GM18508 (cell line): ENCODE measurements around the gene PDE4B.
A peak's percentile ranks its signal among the peaks of the same experiment; 100 is the strongest.

Source experiments
- ATAC-seq: cut with Tn5 transposase; IDR thresholded peaks from one replicate; pipeline ENCODE4 v1.9.1; 2021; ENCODE audit warnings: moderate number of reproducible peaks; ENCODE audit not compliant: insufficient read depth, unreplicated experiment

PDE4B gene

DNA sequence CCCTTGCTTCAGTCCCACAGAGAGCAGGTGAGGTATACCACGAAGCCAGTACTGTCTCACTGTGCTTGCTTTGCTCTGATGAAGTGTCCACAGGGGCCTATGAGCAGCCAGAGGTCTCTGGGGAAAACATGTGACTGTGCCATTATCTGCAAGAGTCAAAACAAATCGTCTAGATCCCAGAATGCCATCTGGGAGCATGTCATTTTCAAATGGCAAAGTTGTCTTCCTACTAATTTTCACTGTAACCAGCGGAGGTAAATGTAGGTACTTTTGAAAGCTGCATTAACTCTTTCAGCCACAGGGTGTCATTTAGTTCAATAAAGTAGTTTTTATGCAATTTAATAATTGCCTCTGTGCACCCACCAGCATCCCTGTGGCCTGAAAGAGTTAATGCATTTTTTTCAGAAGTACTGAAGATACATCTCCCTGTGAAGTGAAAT, 567.6 kb downstream of the PDE4B start:
- ATAC-seq: no peak

DNA sequence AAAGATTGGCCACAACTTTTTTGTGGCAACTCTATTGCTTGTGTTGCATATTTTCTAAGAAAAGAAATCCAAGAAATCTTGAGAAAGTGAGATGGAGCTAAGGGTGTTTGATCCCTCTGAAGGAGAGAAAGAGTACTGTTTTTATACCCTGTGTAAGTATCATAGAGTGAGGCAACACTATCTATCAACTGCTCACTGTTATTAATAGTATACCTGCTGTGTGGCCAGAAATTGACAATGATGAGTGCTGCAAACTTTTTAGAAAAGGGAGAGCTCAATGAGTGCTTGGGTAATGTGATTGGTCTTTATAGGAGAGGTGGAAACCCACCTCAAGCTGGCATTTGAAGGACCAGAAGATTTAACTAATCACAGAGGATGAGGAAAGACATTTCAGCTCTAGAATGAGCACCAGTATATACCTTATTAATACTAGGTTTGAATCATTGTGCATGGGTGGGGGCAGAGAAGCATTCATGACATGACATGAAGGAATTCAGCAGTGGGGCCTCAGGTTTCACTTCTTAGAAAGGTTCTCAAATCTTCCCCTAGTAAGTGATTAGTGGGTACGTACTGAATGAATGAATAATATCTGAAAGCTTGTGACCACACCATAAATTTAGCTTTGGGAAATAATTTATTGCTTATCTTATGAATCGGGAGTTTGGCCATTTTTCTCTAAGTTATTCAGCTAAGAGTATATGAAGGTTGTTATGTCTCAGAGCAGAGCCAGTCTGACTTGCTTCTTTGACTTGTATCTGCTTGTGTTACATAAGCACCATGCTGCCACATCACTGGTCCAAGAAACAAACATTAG, 572.1 kb downstream of the PDE4B start:
- ATAC-seq: peak; percentile 51

DNA sequence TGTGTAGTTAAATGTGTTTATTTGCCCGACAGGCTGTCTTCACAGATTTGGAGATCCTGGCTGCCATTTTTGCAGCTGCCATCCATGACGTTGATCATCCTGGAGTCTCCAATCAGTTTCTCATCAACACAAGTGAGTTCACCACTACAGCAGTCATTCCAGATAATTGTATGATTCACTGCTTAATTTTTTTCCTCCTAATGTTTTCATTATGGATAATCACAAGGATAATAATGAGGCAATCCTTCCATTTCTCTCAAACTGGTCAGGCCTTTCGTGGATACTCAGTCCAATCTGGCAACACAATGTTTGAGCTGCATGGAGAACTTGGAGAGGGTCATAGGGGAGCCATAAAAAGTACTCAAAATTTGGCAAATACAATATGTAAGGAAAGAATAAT, 572.9 kb downstream of the PDE4B start:
- ATAC-seq: no peak

DNA sequence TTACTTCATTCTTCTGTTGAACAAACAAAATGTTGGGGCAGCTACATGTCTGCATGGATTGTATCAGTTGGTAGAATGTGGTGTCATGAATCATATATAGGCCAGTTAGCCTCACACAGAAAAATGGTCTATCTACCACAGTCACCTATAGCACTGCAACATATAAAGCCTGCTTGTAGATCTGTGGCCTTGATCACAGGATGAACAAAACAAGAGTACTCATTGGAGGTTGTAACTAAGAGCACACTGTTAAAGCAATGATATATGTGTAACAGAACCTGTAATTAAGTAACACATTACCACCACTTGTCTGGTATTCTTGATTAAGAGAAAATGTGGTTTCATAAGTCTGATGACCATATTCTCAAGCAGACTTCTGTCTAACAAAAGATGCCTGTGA, 573.9 kb downstream of the PDE4B start:
- no peak for ATAC-seq

DNA sequence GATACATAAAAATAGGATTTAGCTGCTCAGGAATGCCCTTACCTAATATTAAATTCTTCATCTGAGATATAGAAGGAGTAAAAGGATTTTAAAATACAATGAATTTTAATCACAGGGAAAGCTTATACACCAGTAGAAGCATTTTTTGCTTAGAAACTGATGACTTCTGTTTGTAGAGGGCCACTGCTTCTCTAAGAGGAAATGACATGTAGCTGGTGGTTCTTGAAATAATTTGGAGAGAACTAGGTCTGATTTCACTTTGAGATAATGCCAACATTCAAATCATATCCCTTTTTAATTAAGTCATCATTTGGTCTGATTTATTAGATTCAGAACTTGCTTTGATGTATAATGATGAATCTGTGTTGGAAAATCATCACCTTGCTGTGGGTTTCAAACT, 574.7 kb downstream of the PDE4B start:
- no peak for ATAC-seq

DNA sequence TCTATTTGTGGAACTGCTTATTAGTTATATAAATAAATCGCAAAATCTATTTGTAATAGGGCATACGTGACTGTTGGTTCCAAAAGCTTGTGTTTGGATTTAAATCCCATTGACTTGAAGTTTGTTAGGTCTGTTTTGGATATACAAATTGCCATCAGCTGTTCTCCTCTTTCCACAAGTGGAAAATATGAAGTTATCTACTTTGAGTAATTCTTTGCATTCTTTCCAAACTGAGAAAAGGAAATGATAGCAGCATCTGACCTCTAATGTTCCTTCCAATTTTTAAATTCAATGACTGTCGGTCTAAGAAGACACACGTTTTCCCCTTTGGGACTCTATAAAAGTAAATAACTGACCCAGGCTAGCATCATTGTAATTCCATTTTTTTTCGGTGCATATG, 575.6 kb downstream of the PDE4B start:
- no peak for ATAC-seq

DNA sequence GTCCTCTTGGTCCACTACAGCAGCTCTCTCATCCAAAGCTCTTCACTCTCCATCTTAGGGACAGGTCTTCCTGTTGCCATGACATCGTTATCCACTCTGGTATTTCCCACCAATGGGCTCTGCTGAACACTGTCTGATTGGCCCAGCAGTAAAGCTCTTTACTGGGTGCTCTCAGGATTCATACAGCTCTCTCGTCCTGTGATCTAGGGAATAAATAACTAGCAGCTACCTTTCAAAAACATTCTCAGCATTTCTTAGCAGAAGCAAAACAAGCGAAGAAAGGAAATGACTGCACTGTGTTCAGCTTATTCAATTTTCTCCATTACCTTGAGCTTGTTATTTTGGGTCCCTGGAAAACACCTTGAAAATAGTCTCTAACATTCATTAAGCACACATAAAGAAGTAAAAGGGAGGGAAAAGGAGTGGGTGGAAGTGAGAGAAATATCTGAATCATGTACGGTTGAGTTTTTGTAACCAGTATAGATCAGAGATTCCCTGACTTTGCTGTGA, 577.8 kb downstream of the PDE4B start:
- no peak for ATAC-seq

DNA sequence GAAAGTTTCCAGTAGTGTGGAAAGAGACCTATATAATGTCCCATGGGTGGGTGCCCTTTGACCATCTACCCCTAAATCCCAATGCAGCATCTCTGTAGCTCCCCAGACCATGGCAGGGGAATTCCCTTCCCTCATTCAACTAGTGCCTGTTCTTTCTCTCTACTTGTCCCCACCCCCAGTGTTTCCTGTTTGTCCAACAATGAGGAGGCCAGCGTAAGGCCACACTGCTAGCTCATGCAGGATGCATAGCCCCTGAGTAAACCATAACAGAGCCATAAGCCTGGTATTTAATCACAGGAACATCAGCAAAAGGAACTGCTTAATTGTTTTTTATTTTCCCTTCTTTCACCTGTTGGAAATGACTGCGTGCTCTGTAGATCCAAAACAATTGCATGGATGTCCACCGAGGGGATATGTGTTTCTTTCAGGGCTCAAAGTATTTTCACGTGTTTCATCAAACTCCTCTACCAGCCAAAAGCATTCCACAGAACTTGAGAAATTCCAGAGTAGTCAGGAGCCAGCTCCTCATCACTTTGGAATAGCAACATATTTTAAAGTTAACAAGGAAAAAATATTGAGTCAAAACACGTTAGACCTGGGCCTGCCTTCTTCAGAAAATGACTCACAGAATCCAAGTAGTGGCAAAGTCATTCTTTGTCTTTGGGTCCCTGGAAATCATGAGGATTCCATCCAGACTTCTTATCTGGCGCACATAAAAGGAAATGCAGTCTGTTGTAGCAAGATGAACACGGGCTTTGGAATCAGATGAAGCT, 578.7 kb downstream of the PDE4B start:
- peak; percentile 23 for ATAC-seq

DNA sequence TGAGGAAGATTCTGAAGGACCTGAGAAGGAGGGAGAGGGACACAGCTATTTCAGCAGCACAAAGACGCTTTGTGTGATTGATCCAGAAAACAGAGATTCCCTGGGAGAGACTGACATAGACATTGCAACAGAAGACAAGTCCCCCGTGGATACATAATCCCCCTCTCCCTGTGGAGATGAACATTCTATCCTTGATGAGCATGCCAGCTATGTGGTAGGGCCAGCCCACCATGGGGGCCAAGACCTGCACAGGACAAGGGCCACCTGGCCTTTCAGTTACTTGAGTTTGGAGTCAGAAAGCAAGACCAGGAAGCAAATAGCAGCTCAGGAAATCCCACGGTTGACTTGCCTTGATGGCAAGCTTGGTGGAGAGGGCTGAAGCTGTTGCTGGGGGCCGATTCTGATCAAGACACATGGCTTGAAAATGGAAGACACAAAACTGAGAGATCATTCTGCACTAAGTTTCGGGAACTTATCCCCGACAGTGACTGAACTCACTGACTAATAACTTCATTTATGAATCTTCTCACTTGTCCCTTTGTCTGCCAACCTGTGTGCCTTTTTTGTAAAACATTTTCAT, 579.9 kb downstream of the PDE4B start:
- no peak for ATAC-seq

DNA sequence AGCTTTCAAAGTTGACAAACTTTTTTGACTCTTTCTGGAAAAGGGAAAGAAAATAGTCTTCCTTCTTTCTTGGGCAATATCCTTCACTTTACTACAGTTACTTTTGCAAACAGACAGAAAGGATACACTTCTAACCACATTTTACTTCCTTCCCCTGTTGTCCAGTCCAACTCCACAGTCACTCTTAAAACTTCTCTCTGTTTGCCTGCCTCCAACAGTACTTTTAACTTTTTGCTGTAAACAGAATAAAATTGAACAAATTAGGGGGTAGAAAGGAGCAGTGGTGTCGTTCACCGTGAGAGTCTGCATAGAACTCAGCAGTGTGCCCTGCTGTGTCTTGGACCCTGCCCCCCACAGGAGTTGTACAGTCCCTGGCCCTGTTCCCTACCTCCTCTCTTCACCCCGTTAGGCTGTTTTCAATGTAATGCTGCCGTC, 580.5 kb downstream of the PDE4B start:
- no peak for ATAC-seq

DNA sequence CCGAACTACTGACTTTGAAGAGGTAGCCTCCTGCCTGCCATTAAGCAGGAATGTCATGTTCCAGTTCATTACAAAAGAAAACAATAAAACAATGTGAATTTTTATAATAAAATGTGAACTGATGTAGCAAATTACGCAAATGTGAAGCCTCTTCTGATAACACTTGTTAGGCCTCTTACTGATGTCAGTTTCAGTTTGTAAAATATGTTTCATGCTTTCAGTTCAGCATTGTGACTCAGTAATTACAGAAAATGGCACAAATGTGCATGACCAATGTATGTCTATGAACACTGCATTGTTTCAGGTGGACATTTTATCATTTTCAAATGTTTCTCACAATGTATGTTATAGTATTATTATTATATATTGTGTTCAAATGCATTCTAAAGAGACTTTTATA, 581.5 kb downstream of the PDE4B start:
- ATAC-seq: peak; percentile 24

DNA sequence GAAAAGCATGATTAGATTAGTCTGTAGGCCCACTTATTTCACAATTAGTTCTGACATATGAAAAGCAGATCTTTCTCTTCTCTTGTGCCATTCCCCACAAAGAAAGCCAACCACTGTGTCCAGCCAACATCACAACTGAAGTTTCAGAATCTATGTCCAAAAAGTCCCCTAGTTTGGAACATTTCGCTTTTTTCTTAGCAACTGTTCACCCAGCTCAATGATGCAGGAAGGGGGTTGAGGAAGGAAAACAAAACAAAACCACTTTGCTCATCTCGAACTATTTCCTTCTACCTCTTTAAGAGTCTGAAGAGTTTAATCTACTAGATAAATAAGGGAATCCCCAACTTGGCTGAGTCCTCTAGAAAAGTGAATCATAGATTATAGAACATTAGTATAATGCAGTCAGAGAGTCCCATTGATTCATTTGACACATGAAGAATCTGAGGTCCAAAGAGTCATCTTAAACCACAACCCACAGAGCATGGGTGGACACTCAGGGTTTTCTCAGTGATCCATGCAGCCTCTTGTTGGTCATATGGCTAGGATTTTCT, 581.9 kb downstream of the PDE4B start:
- peak; percentile 47 for ATAC-seq

DNA sequence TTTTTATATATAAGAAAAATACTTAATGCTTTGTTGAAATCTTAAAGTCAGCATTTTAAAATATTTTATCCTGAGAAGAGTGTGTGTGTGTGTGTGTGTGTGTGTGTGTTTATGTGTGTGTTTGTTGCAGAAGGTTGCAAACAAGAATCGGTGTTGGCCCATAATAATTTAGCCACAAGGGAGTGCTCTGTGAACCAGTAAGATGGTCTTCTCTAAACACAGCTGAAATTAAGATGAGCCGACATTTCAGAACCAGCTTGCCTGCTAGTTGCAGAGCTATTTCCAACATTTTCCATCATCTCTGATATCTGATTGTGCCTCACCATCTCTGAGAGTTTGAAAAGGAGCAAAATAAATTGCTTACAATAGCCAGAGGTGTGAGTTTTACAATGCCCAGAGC, 582.4 kb downstream of the PDE4B start:
- ATAC-seq: no peak

DNA sequence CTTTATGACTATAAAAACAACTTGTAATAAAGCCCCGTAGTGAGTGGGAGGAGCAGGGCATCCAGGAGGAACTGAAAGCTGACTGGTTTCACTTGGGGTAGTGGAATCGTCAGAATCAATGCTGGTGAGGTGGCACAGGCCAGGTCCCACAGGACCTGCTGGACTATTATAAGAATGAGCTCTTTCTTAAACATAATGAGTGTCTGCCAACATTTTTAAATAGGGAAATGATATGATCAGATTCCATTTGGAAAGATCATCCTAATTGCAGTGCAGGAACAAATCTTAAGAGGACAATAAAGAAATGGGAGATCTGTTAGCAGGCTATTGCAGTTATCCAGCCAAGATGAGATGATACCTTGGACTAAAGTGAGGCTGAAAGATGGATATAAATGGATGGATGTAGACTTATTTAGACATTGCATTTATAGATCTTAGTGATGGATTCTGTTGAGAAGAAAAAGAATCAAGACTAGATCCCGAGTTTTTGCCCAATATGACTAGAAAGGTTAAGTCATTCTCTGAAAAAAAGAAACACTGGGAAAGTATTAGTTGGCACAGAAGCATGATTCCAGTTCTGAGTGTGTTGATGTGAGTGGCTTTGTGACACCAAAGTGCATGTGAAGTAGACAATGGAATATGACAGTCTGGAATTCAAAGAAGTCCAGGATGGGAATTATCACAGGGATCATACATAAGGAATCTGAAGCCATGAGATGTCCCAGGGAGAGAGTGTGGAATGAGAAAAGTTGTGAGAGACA, 587.9 kb downstream of the PDE4B start:
- ATAC-seq: peak; percentile 89

DNA sequence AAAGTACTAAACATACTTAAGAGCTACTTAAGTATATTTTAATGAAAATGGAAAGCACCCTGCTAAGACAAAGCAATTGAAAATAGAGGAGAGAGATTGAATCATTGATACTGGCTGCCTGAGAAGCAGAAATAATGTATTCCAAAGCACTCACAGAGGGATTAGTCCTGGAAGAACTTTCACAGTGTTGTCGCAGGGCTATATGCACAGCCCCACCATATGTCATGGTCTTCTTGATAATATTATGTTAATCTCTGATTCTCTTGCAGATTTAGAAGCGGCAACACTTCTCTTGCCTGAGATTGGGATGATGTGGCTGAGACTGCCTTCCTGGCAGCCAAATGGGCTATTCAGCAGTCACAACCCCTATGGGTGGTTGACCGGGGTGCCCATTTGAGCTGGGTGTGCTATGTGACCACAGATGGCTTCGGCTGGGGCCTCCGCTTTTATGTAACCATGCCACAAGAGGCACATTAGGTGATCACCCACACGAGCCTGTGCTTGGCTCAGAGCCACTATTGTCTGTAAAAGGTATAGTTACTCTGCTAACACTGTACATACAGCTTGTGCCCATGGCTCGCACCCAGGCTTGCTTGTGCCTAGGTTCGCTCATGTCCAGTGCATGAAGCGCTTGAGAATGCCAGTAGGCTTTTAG, 589.1 kb downstream of the PDE4B start:
- no peak for ATAC-seq

DNA sequence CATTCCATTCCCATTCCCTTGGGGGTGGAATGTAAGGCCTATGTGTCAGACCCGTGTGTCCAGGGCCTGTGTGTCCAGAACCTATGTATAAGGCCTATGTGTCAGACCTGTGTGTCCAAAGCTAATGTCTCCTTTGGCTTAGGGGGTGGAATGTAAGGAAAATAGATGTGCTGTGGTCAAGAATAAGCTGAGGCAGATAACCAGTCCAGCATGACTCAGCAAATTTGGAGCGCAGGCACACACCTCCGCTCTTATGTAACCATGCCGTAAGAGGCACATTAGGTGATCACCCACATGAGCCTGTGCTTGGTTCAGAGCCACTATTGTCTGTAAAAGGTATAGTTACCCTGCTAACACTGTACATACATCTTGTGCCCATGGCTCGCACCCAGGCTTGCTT, 590.5 kb downstream of the PDE4B start:
- ATAC-seq: no peak

DNA sequence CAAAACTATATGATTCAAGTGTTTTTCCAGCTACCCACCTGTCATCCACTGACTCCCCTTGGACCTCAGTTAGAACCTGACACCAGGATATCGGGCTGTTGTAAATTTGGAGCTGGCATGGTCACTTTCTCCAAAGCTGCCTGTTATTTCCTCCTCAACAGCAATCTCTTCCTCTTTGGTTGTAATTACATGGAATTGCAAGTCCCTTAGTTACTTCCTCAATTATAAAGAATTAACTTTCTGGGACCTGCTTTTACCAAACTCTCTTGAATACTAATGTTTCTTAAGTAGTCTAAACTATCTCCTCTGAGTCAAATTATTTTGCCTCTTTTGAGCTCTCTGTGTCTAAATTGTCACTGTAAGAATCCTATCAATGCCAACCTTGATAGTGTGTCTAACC, 590.9 kb downstream of the PDE4B start:
- no peak for ATAC-seq

DNA sequence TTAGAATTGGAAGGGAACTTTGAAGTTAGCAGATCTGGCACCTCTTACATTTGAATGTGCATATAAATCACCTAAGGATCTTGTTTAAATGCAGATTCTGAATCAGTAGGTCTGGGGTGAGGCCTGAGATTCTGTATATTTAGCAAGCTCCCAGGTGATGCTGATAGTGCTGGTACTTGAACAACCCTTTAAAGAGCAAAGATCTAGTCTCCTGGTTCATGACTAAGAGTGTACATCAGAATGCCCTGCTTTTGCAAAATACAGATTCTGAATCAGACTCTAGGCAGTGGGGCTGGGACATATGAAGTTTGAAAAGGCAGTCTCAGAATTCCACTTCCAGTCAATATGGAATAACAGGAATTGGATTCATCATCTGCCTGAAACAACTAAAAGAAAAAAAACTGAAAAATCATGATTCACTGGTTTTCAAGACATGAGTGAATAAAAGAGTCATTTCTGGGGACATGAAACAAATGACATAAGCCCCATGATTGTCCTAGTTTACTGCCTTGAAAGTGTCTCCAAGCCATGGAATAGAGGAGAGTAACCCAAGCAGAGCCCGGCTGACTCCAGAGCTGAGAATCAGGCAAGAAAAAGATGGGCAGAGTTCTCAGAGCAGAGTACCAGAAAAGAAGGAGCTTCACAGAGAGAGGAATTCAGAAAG, 591.7 kb downstream of the PDE4B start:
- no peak for ATAC-seq

DNA sequence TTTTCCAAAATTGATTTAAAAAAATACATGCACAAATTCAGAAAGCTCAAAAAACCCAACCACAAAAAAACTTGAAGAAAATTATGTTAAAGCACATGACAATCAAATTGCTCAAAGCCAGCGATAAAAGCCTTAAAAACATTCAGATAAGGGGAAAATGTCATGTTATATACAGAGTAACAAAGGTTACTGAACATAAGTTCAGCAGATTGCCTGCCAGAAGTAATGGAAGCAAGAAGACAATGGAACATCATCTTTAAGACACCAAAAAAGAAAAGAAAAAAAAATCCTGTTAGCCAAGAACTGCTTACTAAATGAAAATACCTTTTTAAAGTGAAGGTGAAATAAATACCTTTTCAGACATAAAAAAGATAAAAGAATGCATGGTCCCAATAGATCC, 594.0 kb downstream of the PDE4B start:
- no peak for ATAC-seq
